HCT116 (cell line): ENCODE results near the gene TAF6L. TPM values are rescaled to one million over a fixed set of nuclear protein-coding genes. Genes with fewer than 3 reads are reported as not detected.

Experiments
- ATAC-seq: fragments of 200-7000 bp; cut with Tn5 transposase; 2 replicates; pipeline ENCODE4 v1.9.1; 2020; ENCODE audit warnings: mild to moderate bottlenecking, moderate library complexity
- BruUV-seq: library from RNA; stranded (reverse); fragments of 400-500 nt; replicated peaks from 2 replicates; lab custom pipeline; 2021; lab: Mats Ljungman, UMichigan
- CTCF ChIA-PET: fragments of 300-600 bp; sonication (Branson Sonifier 250); formaldehyde crosslinking; loops from one replicate; lab custom pipeline; 2021; ENCODE audit warnings: antibody characterized with exemption; lab: Charles Lee
- POLR2A ChIA-PET: fragments of 300-600, 350-600 bp; sonication (Branson Sonifier 250); formaldehyde crosslinking; loops from one replicate; lab custom pipeline; 2021; ENCODE audit warnings: antibody characterized with exemption; lab: Charles Lee
- RAD21 ChIA-PET, 2 experiments: fragments of 300-600 bp; sonication (Branson Sonifier 250); formaldehyde crosslinking; loops; one replicate each; lab custom pipeline; 2023; ENCODE audit warnings: low total read pairs in 2 of 2; ENCODE audit not compliant: uncharacterized antibody in 2 of 2, unreplicated experiment in 2 of 2, low non-redundant PET in 1 of 2; lab: Charles Lee
- DNase-seq: peaks from one replicate; pipeline ENCODE4 v3.0.0-alpha.2; 2010; ENCODE audit warnings: low read depth, low spot score
- H2AFZ ChIP-seq: fragments of 200-600 bp; shearing (Covaris generic), sonication (generic); 2 replicates; pipeline ENCODE4 v1.6.1; 2017; ENCODE audit warnings: low read depth, mixed run types, mixed read lengths, antibody characterized with exemption, low read length; ENCODE audit not compliant: poor library complexity, severe bottlenecking
- H3K27ac ChIP-seq: 2 replicates; pipeline ENCODE4 v1.5.1; 2012; ENCODE audit warnings: low read depth, low read length
- H3K27me3 ChIP-seq: fragments of 200-600 bp; sonication (generic); 2 replicates; pipeline ENCODE4 v1.6.1; 2016; ENCODE audit warnings: mixed run types, low read length, mixed read lengths; ENCODE audit not compliant: insufficient read depth
- H3K36me3 ChIP-seq, 2 experiments: fragments of 200-500 bp in 1 of 2; fragments of 200-600 bp in 1 of 2; sonication (Bioruptor generic) in 1 of 2; sonication (generic) in 1 of 2; 2 replicates each; pipeline versions ENCODE4 v1.5.1 to v1.6.1; 2014 to 2016; ENCODE audit warnings: low read length in 2 of 2, inconsistent platforms in 1 of 2, mixed read lengths in 1 of 2, mixed run types in 1 of 2; ENCODE audit not compliant: insufficient read depth in 2 of 2, control insufficient read depth in 1 of 2
- H3K4me1 ChIP-seq, 2 experiments: fragments of 200-600 bp in 1 of 2; sonication (generic) in 1 of 2; 2 replicates each; pipeline versions ENCODE4 v1.5.1 to v1.6.1; 2012 to 2017; ENCODE audit warnings: low read length in 2 of 2, inconsistent platforms in 1 of 2, mild to moderate bottlenecking in 1 of 2, mixed read lengths in 1 of 2, mixed run types in 1 of 2, moderate library complexity in 1 of 2; ENCODE audit not compliant: insufficient read depth in 2 of 2, control insufficient read depth in 1 of 2
- H3K4me2 ChIP-seq: fragments of 200-600 bp; sonication (generic); 2 replicates; pipeline ENCODE4 v1.6.1; 2017; ENCODE audit warnings: mixed run types, low read length, mixed read lengths
- H3K4me3 ChIP-seq, 2 experiments: fragments of 200-600 bp in 1 of 2; sonication (generic) in 1 of 2; replicated peaks in 1 of 2; 2 replicates each; pipeline ENCODE4 v1.5.1; 2011 to 2016; ENCODE audit warnings: low read length in 2 of 2, control low read depth in 1 of 2, low read depth in 1 of 2, mild to moderate bottlenecking in 1 of 2, mixed read lengths in 1 of 2, mixed run types in 1 of 2
- H3K79me2 ChIP-seq: fragments of 200-600 bp; sonication (generic); 2 replicates; pipeline ENCODE4 v1.6.1; 2017; ENCODE audit warnings: mild to moderate bottlenecking, mixed run types, low read length, moderate library complexity, mixed read lengths; ENCODE audit not compliant: insufficient read depth
- H3K9ac ChIP-seq: fragments of 200-600 bp; sonication (generic); 2 replicates; pipeline ENCODE4 v1.6.1; 2016; ENCODE audit warnings: low read length, mixed read lengths
- H3K9me2 ChIP-seq: fragments of 200-600 bp; sonication (generic), shearing (Covaris generic); 2 replicates; pipeline ENCODE4 v1.6.1; 2017; ENCODE audit warnings: mixed run types, mild to moderate bottlenecking, moderate library complexity; ENCODE audit not compliant: insufficient read depth
- H3K9me3 ChIP-seq, 2 experiments: fragments of 200-500 bp in 1 of 2; fragments of 200-600 bp in 1 of 2; sonication (Bioruptor generic) in 1 of 2; sonication (generic) in 1 of 2; 2 replicates each; pipeline ENCODE4 v1.6.1; 2014 to 2017; ENCODE audit warnings: low read length in 2 of 2, mixed read lengths in 2 of 2, inconsistent platforms in 1 of 2, low read depth in 1 of 2, mild to moderate bottlenecking in 1 of 2, mixed run types in 1 of 2, moderate library complexity in 1 of 2; ENCODE audit not compliant: control insufficient read depth in 1 of 2, insufficient read depth in 1 of 2
- H4K20me1 ChIP-seq: fragments of 200-600 bp; sonication (generic), shearing (Covaris generic); 2 replicates; pipeline ENCODE4 v1.6.1; 2017; ENCODE audit warnings: mixed run types, mild to moderate bottlenecking, moderate library complexity; ENCODE audit not compliant: insufficient read depth
- CBX3 ChIP-seq: IDR thresholded peaks from 2 replicates; pipeline ENCODE4 v1.6.1; 2012; ENCODE audit warnings: low read depth
- FOSL1 ChIP-seq: IDR thresholded peaks from 2 replicates; pipeline ENCODE4 v1.6.1; 2012; ENCODE audit warnings: low read depth
- POLR2A ChIP-seq: IDR thresholded peaks from 2 replicates; pipeline ENCODE4 v1.7.0; 2011; ENCODE audit warnings: borderline replicate concordance; ENCODE audit not compliant: insufficient read depth, insufficient read length; ENCODE audit errors: extremely low read depth
- RAD21 ChIP-seq: IDR thresholded peaks from 2 replicates; pipeline ENCODE4 v1.6.1; 2012; ENCODE audit warnings: low read depth, mild to moderate bottlenecking
- TCF7L2 ChIP-seq: IDR thresholded peaks from 2 replicates; pipeline ENCODE4 v1.7.0; 2011; ENCODE audit warnings: borderline replicate concordance, inconsistent platforms; ENCODE audit not compliant: insufficient read depth, insufficient read length; ENCODE audit errors: extremely low read depth
- YY1 ChIP-seq: IDR thresholded peaks from 2 replicates; pipeline ENCODE4 v1.6.1; 2011; ENCODE audit warnings: low read length, low read depth, moderate library complexity, mild to moderate bottlenecking; ENCODE audit not compliant: insufficient replicate concordance; ENCODE audit errors: extremely low read depth
- ZNF274 ChIP-seq: fragments of 200-500 bp; sonication (Bioruptor generic); IDR thresholded peaks from 2 replicates; pipeline ENCODE4 v1.6.1; 2014; ENCODE audit warnings: mild to moderate bottlenecking, low read depth, low read length, inconsistent platforms
- intact Hi-C: fragments of 100-400 bp; cut with micrococcal nuclease; formaldehyde crosslinking; loops from 2 replicates; pipeline ENCODE4 v1.10.0; 2022
- total RNA-seq: library from RNA; stranded (reverse); gene quantifications from one replicate; pipeline ENCODE4 v1.2.1, GENCODE V29; 2021; ENCODE audit not compliant: unreplicated experiment
- TF ChIP-seq, protein P1 (sequence below): IDR thresholded peaks from 2 replicates; pipeline ENCODE4 v1.6.1; 2012
- TF ChIP-seq, protein P2 (sequence below), 3 experiments: fragments of 200-600 bp in 1 of 3; sonication (generic) in 1 of 3; IDR thresholded peaks in 2 of 3; conservative IDR thresholded peaks in 1 of 3; 2 replicates each; pipeline ENCODE4 v1.5.1; 2012 to 2017; ENCODE audit warnings: low read depth in 2 of 3, low read length in 2 of 3, antibody characterized with exemption in 1 of 3, borderline replicate concordance in 1 of 3, control low read depth in 1 of 3, mild to moderate bottlenecking in 1 of 3, mixed read lengths in 1 of 3, mixed run types in 1 of 3, moderate library complexity in 1 of 3; ENCODE audit not compliant: insufficient read depth in 1 of 3

Gene TAF6L
- total RNA-seq, 1 experiment from 2014 or later = 24.2 TPM

DNA sequence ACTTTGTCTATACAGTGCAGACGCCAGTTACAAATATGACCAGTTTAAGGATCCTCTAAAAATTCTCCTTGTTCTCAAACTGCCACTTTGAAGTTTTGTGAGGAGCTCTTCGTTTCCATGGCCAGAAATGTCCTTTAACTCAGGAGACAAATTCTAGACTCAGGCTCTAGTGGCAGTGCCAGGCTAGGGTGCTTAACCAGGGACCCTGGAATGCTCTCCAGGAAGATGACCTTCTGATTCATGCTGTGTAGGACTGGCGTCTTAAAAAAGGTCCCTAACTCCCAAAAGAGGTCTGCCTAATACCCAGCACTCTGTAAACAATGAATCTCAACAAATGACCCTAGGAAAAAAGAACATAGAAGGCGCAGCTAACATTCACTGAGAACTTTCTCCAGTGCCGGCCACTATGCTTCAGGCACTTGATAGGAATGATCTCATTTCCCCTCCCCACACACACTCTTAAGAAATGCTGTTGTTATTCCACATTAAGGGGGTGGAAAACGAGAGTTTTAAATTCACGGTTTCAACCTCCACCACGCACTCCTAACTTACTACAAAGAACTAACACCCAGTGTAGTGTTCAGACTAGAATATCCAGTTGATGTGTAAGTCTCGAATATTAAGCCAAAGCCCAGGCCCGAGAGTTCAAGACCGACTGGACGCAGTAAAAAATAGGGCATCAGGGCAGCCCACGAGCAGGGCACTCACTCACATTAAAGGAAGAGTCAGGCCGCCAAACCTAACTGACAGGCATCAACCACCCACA lies 33.3 kb downstream of the TAF6L start:
- ATAC-seq (peak; percentile 23), DNase-seq (no peak)
- peaks cover 38% of the 10 kb centered on the region for H3K79me2 ChIP-seq
- peaks cover 28 to 31% of the 10 kb centered on the region in 2 experiments for H3K36me3 ChIP-seq
- no peaks in the 10 kb centered on the region for H3K9me2 ChIP-seq
- H3K4me2 ChIP-seq = peak overlapping the region; percentile 86
- peaks cover 0 to 21% of the 10 kb centered on the region in 2 experiments; a peak in 3 of 4 replicates for H3K4me1 ChIP-seq
- H2AFZ ChIP-seq = no peak overlapping the region
- H3K9me3 ChIP-seq = no peaks in the 10 kb centered on the region
- no peaks in the 10 kb centered on the region for H4K20me1 ChIP-seq
- H3K27me3 ChIP-seq = no peaks in the 10 kb centered on the region
- peak overlapping the region; percentile 89 for H3K9ac ChIP-seq
- no peak for TF ChIP-seq TCF7L2
- TF ChIP-seq, protein P1, sequence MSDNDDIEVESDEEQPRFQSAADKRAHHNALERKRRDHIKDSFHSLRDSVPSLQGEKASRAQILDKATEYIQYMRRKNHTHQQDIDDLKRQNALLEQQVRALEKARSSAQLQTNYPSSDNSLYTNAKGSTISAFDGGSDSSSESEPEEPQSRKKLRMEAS = no peak
- TF ChIP-seq RAD21 = no peak
- no peak for TF ChIP-seq YY1
- TF ChIP-seq ZNF274 = no peak
- TF ChIP-seq, protein P2, sequence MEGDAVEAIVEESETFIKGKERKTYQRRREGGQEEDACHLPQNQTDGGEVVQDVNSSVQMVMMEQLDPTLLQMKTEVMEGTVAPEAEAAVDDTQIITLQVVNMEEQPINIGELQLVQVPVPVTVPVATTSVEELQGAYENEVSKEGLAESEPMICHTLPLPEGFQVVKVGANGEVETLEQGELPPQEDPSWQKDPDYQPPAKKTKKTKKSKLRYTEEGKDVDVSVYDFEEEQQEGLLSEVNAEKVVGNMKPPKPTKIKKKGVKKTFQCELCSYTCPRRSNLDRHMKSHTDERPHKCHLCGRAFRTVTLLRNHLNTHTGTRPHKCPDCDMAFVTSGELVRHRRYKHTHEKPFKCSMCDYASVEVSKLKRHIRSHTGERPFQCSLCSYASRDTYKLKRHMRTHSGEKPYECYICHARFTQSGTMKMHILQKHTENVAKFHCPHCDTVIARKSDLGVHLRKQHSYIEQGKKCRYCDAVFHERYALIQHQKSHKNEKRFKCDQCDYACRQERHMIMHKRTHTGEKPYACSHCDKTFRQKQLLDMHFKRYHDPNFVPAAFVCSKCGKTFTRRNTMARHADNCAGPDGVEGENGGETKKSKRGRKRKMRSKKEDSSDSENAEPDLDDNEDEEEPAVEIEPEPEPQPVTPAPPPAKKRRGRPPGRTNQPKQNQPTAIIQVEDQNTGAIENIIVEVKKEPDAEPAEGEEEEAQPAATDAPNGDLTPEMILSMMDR (IDR thresholded peaks at IDR 0.05 in 2 of 3, conservative IDR thresholded peaks at IDR 0.05 in 1 of 3; ENCODE audit: borderline replicate concordance in 1 of 3, insufficient read depth in 1 of 3, low read depth in 2 of 3, low read length in 2 of 3) = no peak
- no peak for TF ChIP-seq FOSL1
- TF ChIP-seq CBX3 = no peak
- TF ChIP-seq POLR2A = no peak
- POLR2A ChIA-PET = interaction anchor here (0.7 to 1.7 kb wide), 2 partner anchors 10 to 37 kb away, joined by 4 to 7 read pairs; no protein-coding TSS in a partner anchor
- CTCF ChIA-PET = no interaction called here
- RAD21 ChIA-PET = no interaction called here
- peak overlapping the region; percentile 85 for H3K27ac ChIP-seq
- H3K4me3 ChIP-seq = peak overlapping the region; percentile 68 to 79
- TSS peak; percentile 77 for BruUV-seq
- intact Hi-C loops = no loop called here
